SJCRH30 (cell line): ENCODE data around the gene RNF208. TPM values are rescaled to one million over a fixed set of nuclear protein-coding genes. Genes with fewer than 3 reads are reported as not detected.

ENCODE experiments used
- DNase-seq, 2 experiments: peaks; one replicate each; pipeline ENCODE4 v3.0.0-alpha.2; 2015 to 2020
- H3K27ac ChIP-seq: fragments of 250-450 bp; sonication (Bioruptor Pico); 2 replicates; pipeline ENCODE4 v1.5.1; 2020; ENCODE audit warnings: mild to moderate bottlenecking, moderate library complexity
- H3K27me3 ChIP-seq: fragments of 250-450 bp; sonication (Bioruptor Pico); 2 replicates; pipeline ENCODE4 v1.5.1; 2020; ENCODE audit warnings: mild to moderate bottlenecking, moderate library complexity
- H3K36me3 ChIP-seq: fragments of 250-450 bp; sonication (Bioruptor Pico); 2 replicates; pipeline ENCODE4 v1.5.1; 2020; ENCODE audit warnings: mild to moderate bottlenecking, moderate library complexity
- H3K4me1 ChIP-seq: fragments of 250-450 bp; sonication (Bioruptor Pico); 2 replicates; pipeline ENCODE4 v1.5.1; 2020; ENCODE audit warnings: mild to moderate bottlenecking, moderate library complexity
- H3K4me3 ChIP-seq: fragments of 250-450 bp; sonication (Bioruptor Pico); 2 replicates; pipeline ENCODE4 v1.5.1; 2020; ENCODE audit warnings: mild to moderate bottlenecking, moderate library complexity
- H3K9me3 ChIP-seq: fragments of 250-450 bp; sonication (Bioruptor Pico); replicated peaks from 2 replicates; pipeline ENCODE4 v1.5.1; 2020; ENCODE audit warnings: mild to moderate bottlenecking, moderate library complexity
- total RNA-seq: library from RNA; depleted of rRNA; stranded (reverse); fragments of >200 nt; shearing (Covaris generic); gene quantifications from 2 replicates; pipeline ENCODE4 v1.2.3, GENCODE V29; 2014

Gene RNF208
- total RNA-seq, 1 experiment from 2014 or later, result 0.43 TPM

- no peak for DNase-seq
- peaks cover 42% of the 10 kb centered on the region for H3K36me3 ChIP-seq
- H3K27me3 ChIP-seq, result no peaks in the 10 kb centered on the region
- no peaks in the 10 kb centered on the region for H3K9me3 ChIP-seq
- H3K4me1 ChIP-seq, result peaks cover 4% of the 10 kb centered on the region; the same call in 1 of the 2 replicates
- H3K27ac ChIP-seq, result no peak overlapping the region
- no peak overlapping the region for H3K4me3 ChIP-seq
Measured at GRCh38 chr9:137181680-137182079, 40.4 kb downstream of the RNF208 start.

DNA sequence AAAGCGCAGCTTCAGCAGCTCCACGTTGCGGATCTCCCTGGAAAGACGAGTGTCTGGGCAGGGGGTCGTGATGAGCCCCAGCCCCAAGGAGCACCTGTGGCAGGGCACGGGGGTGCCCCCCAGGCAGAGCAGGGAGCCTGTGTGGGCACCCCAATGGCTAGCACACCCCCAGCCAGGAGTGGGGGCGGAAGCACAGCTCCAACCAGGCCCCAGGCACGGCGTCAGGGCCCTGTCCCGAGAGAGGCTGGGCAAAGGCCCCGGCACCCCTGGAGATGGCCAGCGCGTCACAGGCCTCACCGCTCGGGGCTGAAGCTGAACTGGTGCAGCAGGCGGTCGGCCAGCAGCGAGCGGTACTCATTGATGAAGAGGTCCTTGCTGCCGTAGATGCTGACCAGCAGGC, 41.5 kb downstream of the RNF208 start:
- Histone ChIP-seq H3K9me3 (no peaks in the 10 kb centered on the region), H3K4me1 (no peaks in the 10 kb centered on the region), H3K27ac (no peak overlapping the region), H3K36me3 (peaks cover 42% of the 10 kb centered on the region), H3K4me3 (no peak overlapping the region), H3K27me3 (no peaks in the 10 kb centered on the region)
- DNase-seq, result no peak

GRCh38 chr9:137179761-137180160, 42.3 kb downstream of the RNF208 start:
- Histone ChIP-seq H3K27ac (no peak overlapping the region), H3K9me3 (no peaks in the 10 kb centered on the region), H3K4me1 (no peaks in the 10 kb centered on the region), H3K4me3 (no peak overlapping the region), H3K27me3 (no peaks in the 10 kb centered on the region), H3K36me3 (peaks cover 42% of the 10 kb centered on the region)
- no peak for DNase-seq

DNA sequence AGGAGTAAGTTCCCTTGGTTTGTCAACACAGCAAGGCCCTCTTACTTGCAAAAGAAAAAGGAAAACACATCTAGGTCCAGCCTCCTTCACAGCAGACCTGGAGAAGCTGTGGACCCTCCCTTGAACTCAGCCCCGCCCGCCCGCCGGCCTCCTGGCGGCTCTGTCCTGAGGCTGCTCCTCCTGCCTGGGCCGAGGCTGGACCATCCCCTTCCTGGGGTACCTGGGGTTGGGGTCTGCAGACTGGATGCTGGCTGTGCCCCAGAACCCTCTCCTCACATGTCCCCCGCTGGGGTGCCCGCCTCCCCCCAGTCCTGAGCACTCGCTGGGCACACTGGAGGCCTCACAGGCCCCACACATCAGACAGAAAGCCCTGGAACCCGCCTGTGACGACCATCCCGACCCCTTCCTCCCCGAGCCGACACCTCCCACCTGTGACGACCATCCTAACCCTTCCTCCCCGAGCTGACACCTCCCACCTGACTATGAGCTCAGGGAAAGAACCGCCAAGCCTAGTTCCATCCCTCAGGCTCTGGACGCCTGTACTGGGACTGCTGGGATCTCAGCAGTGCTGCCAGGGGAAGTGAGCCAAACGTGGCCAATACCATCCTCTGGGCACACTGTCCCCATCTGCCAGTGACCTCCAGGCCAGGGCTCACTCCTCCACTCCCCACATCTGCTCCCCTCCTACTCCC, 43.0 kb downstream of the RNF208 start:
- H3K9me3 ChIP-seq, result no peaks in the 10 kb centered on the region
- H3K36me3 ChIP-seq, result peaks cover 42% of the 10 kb centered on the region
- no peak overlapping the region for H3K27ac ChIP-seq

GRCh38 chr9:137178201-137178938, 43.7 kb downstream of the RNF208 start:
- DNase-seq, result no peak
- no peaks in the 10 kb centered on the region for H3K9me3 ChIP-seq
- H3K4me1 ChIP-seq, result peaks cover 9% of the 10 kb centered on the region
- H3K4me3 ChIP-seq, result no peak overlapping the region
- H3K27me3 ChIP-seq, result no peaks in the 10 kb centered on the region
- H3K27ac ChIP-seq, result no peak overlapping the region
- H3K36me3 ChIP-seq, result peaks cover 38% of the 10 kb centered on the region

More for the DNA sequence above, 43.0 kb downstream of the RNF208 start:
- no peaks in the 10 kb centered on the region for H3K27me3 ChIP-seq
- peaks cover 3% of the 10 kb centered on the region for H3K4me1 ChIP-seq
- no peak overlapping the region for H3K4me3 ChIP-seq
- DNase-seq, result no peak

GRCh38 chr9:137176302-137177182, 45.5 kb downstream of the RNF208 start:
- Histone ChIP-seq H3K9me3 (no peaks in the 10 kb centered on the region), H3K27me3 (no peaks in the 10 kb centered on the region), H3K4me3 (no peak overlapping the region), H3K27ac (no peak overlapping the region), H3K36me3 (peaks cover 25% of the 10 kb centered on the region), H3K4me1 (peaks cover 27% of the 10 kb centered on the region)
- DNase-seq, result peak in 1 of 2 experiments; percentile 64

DNA sequence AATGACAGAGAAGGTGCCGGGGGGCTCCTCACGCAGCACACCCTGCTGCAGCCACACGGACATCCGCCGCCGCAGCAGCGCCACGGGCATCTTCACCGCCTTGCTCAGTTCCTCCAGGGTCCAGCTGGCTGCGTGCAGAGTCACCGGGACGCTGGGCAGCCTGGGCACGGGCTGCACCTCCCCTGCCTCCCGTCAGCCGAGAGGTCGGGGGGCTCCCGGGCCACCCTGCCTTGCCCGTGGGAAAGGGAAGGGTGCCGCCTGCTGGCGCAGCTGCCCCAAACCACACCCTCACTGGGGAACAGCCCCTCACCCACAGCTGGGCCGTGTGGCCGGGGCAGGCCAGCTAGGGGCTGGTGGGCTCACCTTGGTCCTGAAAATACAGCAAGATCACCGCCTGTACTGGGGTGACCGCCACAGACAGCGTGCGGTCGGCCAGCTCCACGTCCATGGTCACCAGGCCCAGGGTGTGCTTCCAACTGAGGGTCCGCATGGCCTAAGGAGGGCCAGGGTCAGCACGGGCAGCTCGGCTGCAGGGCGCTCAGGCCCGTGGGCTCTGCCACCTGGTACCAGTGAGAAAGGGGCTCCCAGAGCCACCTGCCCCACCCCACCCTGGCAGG, 46.6 kb downstream of the RNF208 start:
- no peak overlapping the region for H3K4me3 ChIP-seq
- no peaks in the 10 kb centered on the region for H3K9me3 ChIP-seq
- H3K27me3 ChIP-seq, result peaks cover under 1% of the 10 kb centered on the region; the same call in 1 of the 2 replicates
- peaks cover 32% of the 10 kb centered on the region for H3K4me1 ChIP-seq
- H3K36me3 ChIP-seq, result peaks cover 19% of the 10 kb centered on the region
- DNase-seq, result no peak
- H3K27ac ChIP-seq, result no peak overlapping the region

DNA sequence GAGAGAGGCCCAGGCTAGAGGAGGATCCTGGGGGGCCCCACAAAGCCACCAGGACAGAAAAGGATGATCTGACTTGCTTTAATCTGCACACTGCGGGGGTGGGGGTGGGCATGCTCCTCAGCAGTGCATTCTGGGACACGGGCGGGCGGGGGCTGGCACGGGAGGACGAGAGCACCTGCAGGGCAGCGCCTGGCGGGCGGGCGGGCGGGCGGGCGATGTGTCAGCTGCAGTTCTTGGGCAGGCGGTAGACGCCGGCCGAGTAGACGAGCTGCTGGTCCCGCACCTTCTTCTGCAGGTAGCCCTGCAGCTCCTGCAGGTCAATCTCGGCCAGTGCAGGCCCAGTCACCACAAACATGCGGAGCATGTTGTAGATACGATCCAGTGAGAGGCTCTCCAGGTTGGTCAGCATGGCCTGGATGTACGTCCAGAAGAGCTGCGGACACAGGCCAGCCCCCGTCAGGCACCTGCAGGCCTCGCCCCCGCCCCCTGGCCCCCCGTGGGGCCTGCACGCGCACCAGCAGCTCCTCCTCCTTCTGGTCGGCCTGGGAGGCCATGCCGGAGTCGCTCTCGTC, 47.2 kb downstream of the RNF208 start:
- peaks cover 38% of the 10 kb centered on the region for H3K4me1 ChIP-seq
- no peak for DNase-seq
- no peak overlapping the region for H3K27ac ChIP-seq
- H3K36me3 ChIP-seq, result peaks cover 14% of the 10 kb centered on the region
- peaks cover 6% of the 10 kb centered on the region; the same call in 1 of the 2 replicates for H3K27me3 ChIP-seq
- no peak overlapping the region for H3K4me3 ChIP-seq
- no peaks in the 10 kb centered on the region for H3K9me3 ChIP-seq

DNA sequence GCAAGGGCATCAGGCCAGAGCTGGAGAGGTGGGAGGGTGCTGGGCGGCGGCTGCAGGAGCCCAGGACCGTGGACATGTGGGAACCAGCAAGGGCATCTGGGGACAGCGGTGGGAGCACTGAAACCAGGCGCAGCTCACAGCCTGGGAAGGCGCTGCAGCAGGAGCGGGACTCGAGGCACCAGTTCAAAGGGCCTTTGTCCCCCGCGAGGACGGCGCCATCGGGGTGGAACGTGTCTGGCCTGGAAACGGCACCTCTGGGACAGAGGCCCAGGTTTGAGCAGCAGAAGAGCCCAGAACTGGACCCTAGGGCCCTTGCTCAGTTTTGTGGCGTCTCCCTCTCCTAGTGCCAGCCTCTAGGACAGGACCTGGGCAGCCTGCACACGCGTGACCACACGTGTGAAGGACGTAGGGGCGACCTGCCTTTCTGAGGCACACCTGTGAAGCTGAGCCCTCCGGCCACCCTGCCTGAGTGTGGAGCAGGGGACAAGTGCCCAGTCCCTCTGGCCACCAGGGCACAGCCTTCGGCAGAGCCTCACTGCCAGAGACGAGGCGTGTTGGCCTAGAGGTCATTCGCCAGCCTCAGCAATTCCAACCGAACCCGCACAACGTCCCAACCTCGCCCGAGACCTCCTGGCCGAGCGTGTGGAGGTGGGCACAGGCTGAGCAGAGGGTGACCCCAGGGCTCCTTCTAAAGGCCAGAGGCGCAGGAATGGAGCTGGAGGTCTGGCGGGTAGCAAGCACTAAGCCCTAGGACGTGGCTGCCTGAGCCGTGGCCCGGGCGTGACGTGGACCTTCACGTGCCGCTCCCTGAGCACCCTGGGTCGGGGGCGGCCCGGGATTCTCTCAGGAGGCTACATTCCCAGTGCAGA, 48.0 kb downstream of the RNF208 start:
- Histone ChIP-seq H3K27me3 (peaks cover 6% of the 10 kb centered on the region; the same call in 1 of the 2 replicates), H3K4me1 (peaks cover 40% of the 10 kb centered on the region), H3K27ac (peak overlapping the region; percentile 79), H3K4me3 (0 out of 2 replicates have a peak overlapping the region, but pooled peaks have one; percentile 0), H3K36me3 (peaks cover 8% of the 10 kb centered on the region), H3K9me3 (no peaks in the 10 kb centered on the region)
- DNase-seq, result no peak

DNA sequence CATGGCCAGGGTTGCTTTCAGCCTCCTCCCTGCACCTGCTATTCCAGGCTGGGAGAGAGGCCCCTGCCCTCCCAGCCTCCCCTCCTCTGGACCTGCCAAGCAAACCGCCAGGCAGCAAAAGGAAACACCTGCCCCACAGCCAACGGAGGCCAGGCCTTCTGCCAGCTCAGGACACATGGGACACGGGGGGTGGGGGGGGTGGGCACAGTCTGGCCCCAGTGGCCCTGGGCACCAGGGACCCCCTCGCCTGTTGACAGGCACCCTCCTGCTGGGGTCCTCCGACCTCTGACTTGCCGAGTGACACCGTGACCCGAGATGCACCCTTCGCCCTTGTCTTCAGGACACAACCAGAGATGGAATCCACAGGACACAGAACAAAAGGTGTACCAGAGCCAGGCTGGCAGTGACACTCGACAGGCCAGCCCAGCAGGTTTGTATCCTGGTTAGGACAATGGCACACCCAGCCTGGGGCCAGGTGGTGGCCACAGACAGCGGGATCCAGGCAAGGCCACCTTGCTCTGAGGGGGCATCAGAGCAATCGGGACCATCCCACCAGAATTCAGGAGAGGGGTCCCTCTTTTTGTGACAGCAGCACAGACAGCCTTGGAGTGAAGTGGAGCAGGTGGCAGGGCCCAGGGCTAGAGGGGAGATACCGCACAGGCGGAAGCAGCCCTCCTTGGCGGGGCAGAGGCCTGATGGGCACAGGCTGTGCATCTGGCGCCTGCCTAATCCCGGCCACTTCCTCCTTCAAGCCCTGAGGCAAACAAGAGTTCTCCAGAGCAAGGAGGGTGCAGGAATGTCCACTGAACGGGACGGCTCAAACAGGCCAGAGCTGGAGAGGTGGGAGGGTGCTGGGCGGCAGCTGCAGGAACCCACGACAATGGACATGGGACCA, 48.9 kb downstream of the RNF208 start:
- peaks cover 40% of the 10 kb centered on the region for H3K4me1 ChIP-seq
- no peaks in the 10 kb centered on the region for H3K9me3 ChIP-seq
- H3K4me3 ChIP-seq, result 0 out of 2 replicates have a peak overlapping the region, but pooled peaks have one; percentile 0
- peak overlapping the region; percentile 79 for H3K27ac ChIP-seq
- H3K36me3 ChIP-seq, result peaks cover 6% of the 10 kb centered on the region
- peak; percentile 95 to 96 for DNase-seq
- peaks cover 6% of the 10 kb centered on the region; the same call in 1 of the 2 replicates for H3K27me3 ChIP-seq

DNA sequence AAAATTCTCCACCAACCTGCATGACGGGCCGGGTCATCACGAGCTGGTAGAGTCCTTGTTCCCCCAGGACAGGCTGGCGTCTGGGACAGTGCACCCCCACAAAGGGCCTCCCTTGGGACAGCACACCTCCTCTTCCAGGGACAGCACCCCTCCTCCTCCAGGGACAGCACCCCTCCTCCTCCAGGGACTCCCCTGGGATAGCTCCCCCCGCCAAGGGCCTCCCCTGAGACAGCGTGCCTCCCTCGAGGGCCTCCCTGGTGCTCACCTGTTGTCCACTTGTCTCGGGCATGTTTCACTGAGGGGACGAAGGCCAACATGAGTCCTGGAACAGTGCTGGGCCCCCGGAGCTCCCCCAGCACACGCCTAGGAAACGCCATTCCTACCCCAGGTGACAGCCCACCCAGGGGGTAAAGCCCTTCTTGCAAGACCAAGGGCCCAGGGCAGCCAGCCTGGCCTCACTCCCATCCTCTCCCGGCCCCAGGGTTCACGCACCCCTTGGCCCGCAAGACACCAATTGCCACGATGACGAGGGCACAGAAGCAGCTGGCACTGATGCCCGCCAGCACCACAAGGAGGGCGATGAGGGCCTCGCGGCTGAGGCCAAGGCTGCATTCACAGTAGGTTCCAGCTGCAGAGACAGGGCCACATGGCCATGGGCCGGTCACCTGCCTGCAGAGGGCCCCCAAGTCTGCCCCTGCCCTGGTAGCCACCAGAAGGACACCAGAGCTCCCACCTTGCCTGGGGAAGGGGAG, 50.7 kb downstream of the RNF208 start:
- Histone ChIP-seq H3K9me3 (no peaks in the 10 kb centered on the region), H3K27ac (no peak overlapping the region), H3K4me3 (no peak overlapping the region), H3K27me3 (peaks cover 18% of the 10 kb centered on the region), H3K4me1 (peaks cover 48% of the 10 kb centered on the region), H3K36me3 (no peaks in the 10 kb centered on the region)
- no peak for DNase-seq
